GM20000 (cell line): Measurements from ENCODE around the gene GTF2H4.

ENCODE experiments used
- DNase-seq: peaks from one replicate; pipeline ENCODE4 v3.0.0; 2012; ENCODE audit warnings: low spot score
- TF ChIP-seq, protein P1 (sequence below): IDR thresholded peaks from 2 replicates; pipeline ENCODE4 v1.5.1; 2012; ENCODE audit warnings: mild to moderate bottlenecking, control low read depth; ENCODE audit errors: extremely low read depth, missing control alignments

The GTF2H4 gene

GRCh38 chr6:30945281-30945680 lies 37.3 kb downstream of the GTF2H4 start:
- DNase-seq = no peak
- TF ChIP-seq, protein P1, sequence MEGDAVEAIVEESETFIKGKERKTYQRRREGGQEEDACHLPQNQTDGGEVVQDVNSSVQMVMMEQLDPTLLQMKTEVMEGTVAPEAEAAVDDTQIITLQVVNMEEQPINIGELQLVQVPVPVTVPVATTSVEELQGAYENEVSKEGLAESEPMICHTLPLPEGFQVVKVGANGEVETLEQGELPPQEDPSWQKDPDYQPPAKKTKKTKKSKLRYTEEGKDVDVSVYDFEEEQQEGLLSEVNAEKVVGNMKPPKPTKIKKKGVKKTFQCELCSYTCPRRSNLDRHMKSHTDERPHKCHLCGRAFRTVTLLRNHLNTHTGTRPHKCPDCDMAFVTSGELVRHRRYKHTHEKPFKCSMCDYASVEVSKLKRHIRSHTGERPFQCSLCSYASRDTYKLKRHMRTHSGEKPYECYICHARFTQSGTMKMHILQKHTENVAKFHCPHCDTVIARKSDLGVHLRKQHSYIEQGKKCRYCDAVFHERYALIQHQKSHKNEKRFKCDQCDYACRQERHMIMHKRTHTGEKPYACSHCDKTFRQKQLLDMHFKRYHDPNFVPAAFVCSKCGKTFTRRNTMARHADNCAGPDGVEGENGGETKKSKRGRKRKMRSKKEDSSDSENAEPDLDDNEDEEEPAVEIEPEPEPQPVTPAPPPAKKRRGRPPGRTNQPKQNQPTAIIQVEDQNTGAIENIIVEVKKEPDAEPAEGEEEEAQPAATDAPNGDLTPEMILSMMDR = no peak

DNA sequence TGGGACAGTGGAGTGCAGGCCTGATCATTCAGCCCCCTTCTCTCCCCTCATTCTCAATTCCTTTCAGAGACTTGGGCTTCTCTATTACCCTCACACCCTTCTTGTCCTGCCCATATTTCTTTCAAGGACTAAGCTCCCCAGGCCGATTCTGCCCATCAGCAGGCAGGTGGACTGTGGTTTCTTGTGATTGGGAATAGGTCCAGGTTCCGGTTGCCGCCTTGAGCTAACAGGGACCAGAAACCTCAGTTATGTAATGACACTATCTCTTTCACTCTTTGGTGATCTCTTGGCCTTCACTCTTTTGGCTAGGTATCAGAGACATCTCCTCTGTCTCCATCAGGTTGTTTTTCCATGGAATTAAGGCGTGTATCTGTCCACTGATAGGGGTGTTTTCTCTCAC lies 39.2 kb downstream of the GTF2H4 start:
- TF ChIP-seq, protein P1 = no peak
- DNase-seq = no peak

DNA sequence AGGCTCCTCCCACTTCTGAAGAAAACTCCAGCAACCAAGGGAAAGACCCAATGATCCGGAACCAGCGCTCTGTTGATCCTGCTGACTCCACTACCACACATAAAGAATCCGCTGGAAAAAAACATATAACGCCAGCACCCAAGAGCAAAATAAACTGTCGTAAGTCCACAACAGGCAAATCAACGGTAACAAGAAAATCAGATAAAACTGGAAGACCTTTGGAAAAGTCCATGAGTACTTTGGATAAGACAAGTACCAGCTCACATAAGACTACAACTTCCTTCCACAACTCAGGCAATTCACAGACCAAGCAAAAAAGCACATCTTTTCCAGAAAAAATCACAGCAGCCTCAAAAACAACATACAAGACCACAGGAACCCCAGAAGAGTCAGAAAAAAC lies 40.8 kb downstream of the GTF2H4 start:
- DNase-seq = no peak
- TF ChIP-seq, protein P1 = no peak

DNA sequence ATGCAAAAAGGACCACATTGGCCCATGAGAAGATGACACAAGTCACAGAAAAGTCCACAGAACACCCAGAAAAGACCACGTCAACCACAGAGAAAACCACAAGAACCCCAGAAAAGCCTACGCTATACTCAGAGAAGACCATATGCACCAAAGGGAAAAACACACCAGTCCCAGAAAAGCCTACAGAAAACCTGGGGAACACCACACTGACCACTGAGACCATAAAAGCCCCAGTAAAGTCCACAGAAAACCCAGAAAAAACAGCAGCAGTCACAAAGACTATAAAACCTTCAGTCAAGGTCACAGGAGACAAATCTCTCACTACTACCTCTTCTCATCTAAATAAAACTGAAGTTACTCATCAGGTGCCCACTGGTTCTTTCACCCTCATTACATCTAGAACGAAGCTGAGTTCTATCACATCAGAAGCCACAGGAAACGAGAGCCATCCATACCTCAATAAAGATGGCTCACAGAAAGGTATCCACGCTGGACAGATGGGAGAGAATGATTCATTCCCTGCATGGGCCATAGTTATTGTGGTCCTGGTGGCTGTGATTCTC lies 44.0 kb downstream of the GTF2H4 start:
- TF ChIP-seq, protein P1 = no peak
- DNase-seq = peak; percentile 38

DNA sequence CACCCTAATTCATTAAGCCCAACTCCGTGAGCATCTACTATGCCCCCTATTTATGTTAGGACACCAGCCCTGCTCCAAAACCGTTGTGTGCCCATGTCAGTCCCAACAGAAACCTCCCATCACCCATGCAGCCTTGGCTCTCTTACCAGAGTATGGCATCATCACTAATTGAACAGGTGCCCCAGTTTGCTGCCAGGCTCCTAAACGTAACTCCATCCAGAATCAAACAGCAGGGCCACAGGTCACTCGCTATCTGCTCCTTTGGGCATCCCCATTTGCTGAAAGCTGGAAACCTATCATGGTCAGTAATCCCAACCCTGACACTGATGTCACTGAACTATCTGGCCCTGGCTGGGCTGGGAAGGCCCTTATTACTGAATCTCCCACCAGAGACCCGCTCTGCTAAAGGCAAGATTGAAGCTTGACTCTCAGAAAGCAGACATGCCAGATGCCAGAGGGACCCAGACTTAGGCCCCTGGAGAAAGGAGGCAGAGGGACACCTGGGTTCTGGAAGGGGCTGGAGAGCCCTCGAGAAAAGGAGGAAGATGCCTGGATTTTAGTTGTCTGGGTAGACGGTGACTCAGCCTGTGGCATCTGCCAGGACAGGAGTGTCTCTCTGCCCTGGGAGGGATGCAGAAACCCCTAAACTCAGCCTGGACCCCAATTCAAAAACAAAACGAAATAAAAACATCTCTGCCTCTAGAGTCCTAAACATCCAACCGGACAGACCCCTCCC lies 46.8 kb downstream of the GTF2H4 start:
- DNase-seq = no peak
- TF ChIP-seq, protein P1 = no peak

DNA sequence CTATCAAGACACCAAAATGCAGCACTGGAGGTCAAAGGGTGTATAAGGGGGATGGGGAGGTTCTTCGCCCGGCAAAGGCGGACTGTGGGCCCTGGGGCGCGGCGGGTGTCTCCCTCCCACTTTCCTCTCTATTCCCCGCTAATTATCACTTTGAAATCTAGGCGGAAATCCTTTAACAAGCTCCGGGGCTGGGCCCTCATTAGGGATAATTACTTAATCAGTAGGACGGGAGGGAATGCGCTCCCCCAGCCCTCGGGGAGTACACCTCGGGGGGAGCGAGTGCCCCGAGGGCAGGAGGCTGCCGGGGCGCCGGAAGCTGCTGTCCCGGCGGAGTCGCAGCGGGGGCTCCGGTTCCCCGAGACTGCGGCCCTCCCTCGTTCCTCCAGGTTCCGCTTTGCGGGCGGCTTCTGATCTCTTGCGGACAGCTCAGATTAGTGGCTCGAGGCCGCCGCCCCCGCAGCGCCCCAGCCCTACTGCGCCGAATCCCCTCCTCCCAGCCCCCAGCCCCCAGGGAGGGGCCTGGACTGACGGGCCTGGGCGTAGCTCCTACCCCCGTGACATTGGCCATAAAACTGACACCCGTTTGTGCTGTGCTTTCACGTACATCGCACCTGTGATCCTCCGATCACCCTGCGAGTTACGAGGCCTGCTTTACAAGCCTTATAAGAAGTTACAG lies 47.5 kb downstream of the GTF2H4 start:
- peak; percentile 80 for DNase-seq
- TF ChIP-seq, protein P1 = no peak

DNA sequence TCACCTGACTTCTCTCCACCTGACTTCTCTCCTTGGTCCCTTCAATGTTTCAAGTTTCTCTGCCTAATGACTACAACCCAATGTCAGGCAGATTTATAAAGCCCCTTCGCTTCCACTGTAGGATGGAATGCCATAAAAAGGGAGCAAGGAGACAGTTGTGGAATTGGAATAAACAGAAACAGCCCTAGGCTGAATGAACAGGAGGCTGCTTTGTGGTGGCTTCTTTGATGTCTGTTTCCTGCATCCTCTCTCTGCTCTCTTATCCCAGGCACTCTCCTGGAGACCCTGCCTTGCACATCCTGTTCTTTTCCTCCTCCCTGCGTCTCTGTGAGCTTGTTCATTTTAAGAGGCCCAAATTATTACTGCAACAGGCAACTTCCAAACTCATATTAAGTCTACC lies 49.7 kb downstream of the GTF2H4 start:
- no peak for DNase-seq
- TF ChIP-seq, protein P1 = no peak
